SK-N-SH (cell line): Measurements from ENCODE around the gene NOXA1. TPM values are rescaled to one million over a fixed set of nuclear protein-coding genes. Genes with fewer than 3 reads are reported as not detected.

Source experiments
- CTCF ChIA-PET: fragments of 300-600, 350-600 bp; formaldehyde crosslinking; extraction: SDS; loops from one replicate; lab custom pipeline; 2021; lab: Yijun Ruan, JAX
- POLR2A ChIA-PET: fragments of 350-600 bp; sonication (Branson Sonifier 250); formaldehyde crosslinking; extraction: SDS; loops from one replicate; lab custom pipeline; 2020; ENCODE audit warnings: antibody characterized with exemption, inconsistent platforms; lab: Yijun Ruan, JAX
- DNase-seq: peaks from one replicate; pipeline ENCODE4 v3.0.0; 2012
- H2AFZ ChIP-seq: fragments of 200-600 bp; sonication (generic); 2 replicates; pipeline ENCODE4 v1.8.1; 2016; ENCODE audit warnings: antibody characterized with exemption, mild to moderate bottlenecking, low read depth
- H3F3A ChIP-seq: fragments of 200-600 bp; sonication (generic); replicated peaks from 2 replicates; pipeline ENCODE3; 2016; ENCODE audit warnings: antibody characterized with exemption, mild to moderate bottlenecking; ENCODE audit not compliant: insufficient read depth
- H3K27ac ChIP-seq, 2 experiments: fragments of 200-500 bp in 1 of 2; fragments of 200-600 bp in 1 of 2; sonication (Bioruptor generic) in 1 of 2; sonication (generic), shearing (Covaris generic) in 1 of 2; 2 replicates each; pipeline versions ENCODE4 v1.5.1 to v1.6.1; 2014 to 2016; ENCODE audit warnings: low read depth in 2 of 2, inconsistent platforms in 1 of 2, low read length in 1 of 2, mild to moderate bottlenecking in 1 of 2, mixed read lengths in 1 of 2
- H3K27me3 ChIP-seq: fragments of 200-600 bp; sonication (generic), shearing (Covaris generic); 2 replicates; pipeline ENCODE4 v1.6.1; 2016; ENCODE audit warnings: mixed run types; ENCODE audit not compliant: insufficient read depth
- H3K36me3 ChIP-seq, 2 experiments: fragments of 200-500 bp in 1 of 2; fragments of 200-600 bp in 1 of 2; sonication (Bioruptor generic) in 1 of 2; sonication (generic) in 1 of 2; replicated peaks in 1 of 2; 2 replicates each; pipeline versions ENCODE3 to v1.5.1; 2014 to 2016; ENCODE audit warnings: low read length in 1 of 2, mild to moderate bottlenecking in 1 of 2; ENCODE audit not compliant: insufficient read depth in 2 of 2, control insufficient read depth in 1 of 2
- H3K4me1 ChIP-seq, 2 experiments: fragments of 200-500 bp in 1 of 2; fragments of 200-600 bp in 1 of 2; sonication (Bioruptor generic) in 1 of 2; sonication (generic), shearing (Covaris generic) in 1 of 2; 2 replicates each; pipeline versions ENCODE4 v1.5.1 to v1.6.1; 2014 to 2016; ENCODE audit warnings: low read depth in 1 of 2, low read length in 1 of 2, mixed run types in 1 of 2; ENCODE audit not compliant: insufficient read depth in 2 of 2, control insufficient read depth in 1 of 2
- H3K4me2 ChIP-seq: fragments of 200-600 bp; sonication (generic), shearing (Covaris generic); 2 replicates; pipeline ENCODE4 v1.6.1; 2017; ENCODE audit warnings: mixed run types
- H3K4me3 ChIP-seq, 2 experiments: fragments of 200-500 bp in 1 of 2; fragments of 200-600 bp in 1 of 2; sonication (Bioruptor generic) in 1 of 2; sonication (generic), shearing (Covaris generic) in 1 of 2; 2 replicates each; pipeline versions ENCODE4 v1.5.1 to v1.8.1; 2014 to 2016; ENCODE audit warnings: low read depth in 2 of 2, inconsistent platforms in 1 of 2, low read length in 1 of 2, mild to moderate bottlenecking in 1 of 2, mixed read lengths in 1 of 2, moderate library complexity in 1 of 2
- H3K79me2 ChIP-seq: fragments of 200-600 bp; sonication (generic); 2 replicates; pipeline ENCODE4 v1.8.1; 2017; ENCODE audit warnings: mild to moderate bottlenecking; ENCODE audit not compliant: insufficient read depth
- H3K9ac ChIP-seq: fragments of 200-600 bp; sonication (generic); 2 replicates; pipeline ENCODE4 v1.6.1; 2017; ENCODE audit warnings: mixed run types
- H3K9me2 ChIP-seq: fragments of 200-600 bp; sonication (generic); 2 replicates; pipeline ENCODE4 v1.6.1; 2017; ENCODE audit warnings: mixed run types
- H3K9me3 ChIP-seq: fragments of 200-600 bp; sonication (generic); 2 replicates; pipeline ENCODE4 v1.6.1; 2017; ENCODE audit warnings: mixed run types, mild to moderate bottlenecking, moderate library complexity
- H4K20me1 ChIP-seq: fragments of 200-600 bp; sonication (generic); 2 replicates; pipeline ENCODE4 v1.6.1; 2017; ENCODE audit warnings: mild to moderate bottlenecking, mixed run types; ENCODE audit not compliant: insufficient read depth
- EP300 ChIP-seq, 2 experiments: IDR thresholded peaks; 2 replicates each; pipeline versions ENCODE4 v1.4.0 to v1.6.1; 2012; ENCODE audit warnings: borderline replicate concordance in 1 of 2, low read depth in 1 of 2, low read length in 1 of 2
- EZH2phosphoT487 ChIP-seq: fragments of 200-600 bp; sonication (generic); IDR thresholded peaks from 2 replicates; pipeline ENCODE4 v1.6.1; 2017; ENCODE audit warnings: low read depth, mixed run types, mild to moderate bottlenecking, antibody characterized with exemption, moderate library complexity, borderline replicate concordance
- FOXM1 ChIP-seq: IDR thresholded peaks from 2 replicates; pipeline ENCODE4 v1.4.0; 2012; ENCODE audit warnings: low read depth, mild to moderate bottlenecking
- JUND ChIP-seq: IDR thresholded peaks from 2 replicates; pipeline ENCODE4 v1.4.0; 2012
- MXI1 ChIP-seq: IDR thresholded peaks from 2 replicates; pipeline ENCODE4 v1.6.1; 2012; ENCODE audit warnings: mild to moderate bottlenecking, low read depth, low read length, improper control_type of control experiment
- NFIC ChIP-seq: IDR thresholded peaks from 2 replicates; pipeline ENCODE4 v1.4.0; 2012; ENCODE audit warnings: borderline replicate concordance
- POLR2AphosphoS5 ChIP-seq: IDR thresholded peaks from 2 replicates; pipeline ENCODE4 v1.6.1; 2012; ENCODE audit warnings: low read depth, low read length
- RAD21 ChIP-seq: IDR thresholded peaks from 2 replicates; pipeline ENCODE4 v1.6.1; 2012; ENCODE audit warnings: mild to moderate bottlenecking, low read length
- RCOR1 ChIP-seq: fragments of 150-350 bp; IDR thresholded peaks from 2 replicates; pipeline ENCODE4 v1.6.1; 2017; ENCODE audit warnings: antibody characterized with exemption, low read length
- SMC3 ChIP-seq: IDR thresholded peaks from 2 replicates; pipeline ENCODE4 v1.6.1; 2012; ENCODE audit warnings: low read depth, low read length, improper control_type of control experiment
- TAF1 ChIP-seq: IDR thresholded peaks from 2 replicates; pipeline ENCODE4 v1.6.1; 2012; ENCODE audit warnings: low read depth, mild to moderate bottlenecking, low read length, moderate library complexity, borderline replicate concordance
- TCF12 ChIP-seq: IDR thresholded peaks from 2 replicates; pipeline ENCODE4 v1.4.0; 2012
- TEAD4 ChIP-seq: IDR thresholded peaks from 2 replicates; pipeline ENCODE4 v1.4.0; 2012; ENCODE audit warnings: mild to moderate bottlenecking, borderline replicate concordance; ENCODE audit not compliant: insufficient read depth
- YY1 ChIP-seq: IDR thresholded peaks from 2 replicates; pipeline ENCODE4 v1.4.0; 2012; ENCODE audit warnings: low read depth, mild to moderate bottlenecking
- WGBS: methylation state at CpG from one replicate; pipeline ENCODE4 v1.1.6; 2017; ENCODE audit warnings: low lambda C conversion rate; 5-methylcytosine and 5-hydroxymethylcytosine counted together
- polyA plus RNA-seq, 3 experiments: library from polyadenylated mRNA; depleted of rRNA; stranded (reverse); fragments of >200 nt; gene quantifications; 2 replicates each; pipeline ENCODE4 v1.2.3, GENCODE V29; 2012
- TF ChIP-seq, protein P1 (sequence below): fragments of 200-600 bp; sonication (generic); IDR thresholded peaks from 2 replicates; pipeline ENCODE4 v1.6.1; 2017; ENCODE audit warnings: antibody characterized with exemption, mild to moderate bottlenecking, moderate library complexity
- TF ChIP-seq, protein P2 (sequence below): IDR thresholded peaks from 2 replicates; pipeline ENCODE4 v1.4.0; 2012; ENCODE audit warnings: low read depth, borderline replicate concordance
- TF ChIP-seq, protein P3 (sequence below): IDR thresholded peaks from 2 replicates; pipeline ENCODE4 v1.4.0; 2012; ENCODE audit warnings: low read depth, borderline replicate concordance
- TF ChIP-seq, protein P4 (sequence below): IDR thresholded peaks from 2 replicates; pipeline ENCODE4; 2012
- TF ChIP-seq, protein P5 (sequence below): IDR thresholded peaks from 2 replicates; pipeline ENCODE4 v1.4.0; 2012; ENCODE audit warnings: low read depth
- TF ChIP-seq, protein P6 (sequence below): fragments of 150-350 bp; IDR thresholded peaks from 2 replicates; pipeline ENCODE4 v1.6.1; 2016; ENCODE audit warnings: mild to moderate bottlenecking, low read depth, low read length

The NOXA1 gene
- polyA plus RNA-seq, 1 of the 3 experiments (the other 2 are of a cell fraction), result 0.39 TPM

DNA sequence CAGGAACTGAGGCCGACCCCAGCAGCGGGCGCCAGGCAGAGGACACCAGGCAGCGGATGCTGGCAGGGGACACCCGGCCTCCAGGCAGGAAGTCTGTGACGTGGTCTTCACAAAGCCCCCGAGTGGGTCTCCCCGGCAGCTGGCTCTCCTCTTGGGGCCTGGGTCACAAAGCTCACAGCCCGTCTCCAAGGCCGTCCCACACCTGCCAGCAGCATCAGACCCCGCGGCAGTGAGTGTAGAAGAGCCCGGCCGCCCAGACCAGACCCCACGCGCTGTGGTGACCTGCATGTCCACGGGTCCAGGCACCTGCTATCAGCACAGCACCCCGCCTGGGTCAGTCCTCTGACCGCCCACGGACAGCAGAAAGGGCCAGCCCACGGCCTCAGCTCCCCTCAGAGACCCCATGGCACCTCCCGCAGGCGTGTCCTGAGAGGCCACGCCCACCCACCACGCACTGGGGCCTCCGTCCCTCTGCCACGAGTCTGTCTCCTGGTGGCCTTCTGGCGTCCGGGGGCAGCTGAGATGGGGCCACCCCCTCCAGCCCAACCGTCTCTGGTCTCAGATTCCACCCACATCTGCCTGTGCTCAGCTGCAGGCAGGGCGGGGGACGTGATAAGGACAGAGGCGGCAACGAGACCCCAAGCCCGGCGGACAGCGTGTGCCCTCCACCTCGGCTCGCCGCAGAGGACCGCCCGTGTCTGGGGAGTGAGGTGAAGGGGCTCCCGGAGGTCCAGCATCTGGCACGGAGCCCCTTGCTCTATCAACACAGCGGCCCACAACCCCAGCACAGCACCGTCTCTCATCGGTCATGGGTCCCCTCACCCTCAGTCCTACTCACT is 34.4 kb upstream of the NOXA1 start:
- 92% methylated on average over 39 of the region's 47 CpGs for WGBS
- Histone ChIP-seq H3K4me1 (no peaks in the 10 kb centered on the region; a peak in 1 of 4 replicates), H3K9me3 (no peaks in the 10 kb centered on the region), H3K27me3 (no peaks in the 10 kb centered on the region), H3K4me3 (no peak overlapping the region), H3K27ac (no peak overlapping the region), H4K20me1 (no peaks in the 10 kb centered on the region), H3K9me2 (no peaks in the 10 kb centered on the region), H3F3A (no peaks in the 10 kb centered on the region), H3K36me3 (no peaks in the 10 kb centered on the region), H3K9ac (no peak overlapping the region), H3K4me2 (no peak overlapping the region)
- CTCF ChIA-PET, result interaction anchor here (0.5 to 2.0 kb wide), 2 partner anchors 87 to 210 kb away, joined by 3 to 6 read pairs; partner anchors contain the start of gene NRARP
- POLR2A ChIA-PET, result no interaction called here
- DNase-seq, result no peak
- TF ChIP-seq MXI1, result no peak
- TF ChIP-seq, protein P1, sequence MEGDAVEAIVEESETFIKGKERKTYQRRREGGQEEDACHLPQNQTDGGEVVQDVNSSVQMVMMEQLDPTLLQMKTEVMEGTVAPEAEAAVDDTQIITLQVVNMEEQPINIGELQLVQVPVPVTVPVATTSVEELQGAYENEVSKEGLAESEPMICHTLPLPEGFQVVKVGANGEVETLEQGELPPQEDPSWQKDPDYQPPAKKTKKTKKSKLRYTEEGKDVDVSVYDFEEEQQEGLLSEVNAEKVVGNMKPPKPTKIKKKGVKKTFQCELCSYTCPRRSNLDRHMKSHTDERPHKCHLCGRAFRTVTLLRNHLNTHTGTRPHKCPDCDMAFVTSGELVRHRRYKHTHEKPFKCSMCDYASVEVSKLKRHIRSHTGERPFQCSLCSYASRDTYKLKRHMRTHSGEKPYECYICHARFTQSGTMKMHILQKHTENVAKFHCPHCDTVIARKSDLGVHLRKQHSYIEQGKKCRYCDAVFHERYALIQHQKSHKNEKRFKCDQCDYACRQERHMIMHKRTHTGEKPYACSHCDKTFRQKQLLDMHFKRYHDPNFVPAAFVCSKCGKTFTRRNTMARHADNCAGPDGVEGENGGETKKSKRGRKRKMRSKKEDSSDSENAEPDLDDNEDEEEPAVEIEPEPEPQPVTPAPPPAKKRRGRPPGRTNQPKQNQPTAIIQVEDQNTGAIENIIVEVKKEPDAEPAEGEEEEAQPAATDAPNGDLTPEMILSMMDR, result no peak
- TF ChIP-seq, protein P2, sequence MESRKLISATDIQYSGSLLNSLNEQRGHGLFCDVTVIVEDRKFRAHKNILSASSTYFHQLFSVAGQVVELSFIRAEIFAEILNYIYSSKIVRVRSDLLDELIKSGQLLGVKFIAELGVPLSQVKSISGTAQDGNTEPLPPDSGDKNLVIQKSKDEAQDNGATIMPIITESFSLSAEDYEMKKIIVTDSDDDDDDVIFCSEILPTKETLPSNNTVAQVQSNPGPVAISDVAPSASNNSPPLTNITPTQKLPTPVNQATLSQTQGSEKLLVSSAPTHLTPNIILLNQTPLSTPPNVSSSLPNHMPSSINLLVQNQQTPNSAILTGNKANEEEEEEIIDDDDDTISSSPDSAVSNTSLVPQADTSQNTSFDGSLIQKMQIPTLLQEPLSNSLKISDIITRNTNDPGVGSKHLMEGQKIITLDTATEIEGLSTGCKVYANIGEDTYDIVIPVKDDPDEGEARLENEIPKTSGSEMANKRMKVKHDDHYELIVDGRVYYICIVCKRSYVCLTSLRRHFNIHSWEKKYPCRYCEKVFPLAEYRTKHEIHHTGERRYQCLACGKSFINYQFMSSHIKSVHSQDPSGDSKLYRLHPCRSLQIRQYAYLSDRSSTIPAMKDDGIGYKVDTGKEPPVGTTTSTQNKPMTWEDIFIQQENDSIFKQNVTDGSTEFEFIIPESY, result no peak
- TF ChIP-seq RCOR1, result no peak
- no peak for TF ChIP-seq SMC3
- TF ChIP-seq, protein P3, sequence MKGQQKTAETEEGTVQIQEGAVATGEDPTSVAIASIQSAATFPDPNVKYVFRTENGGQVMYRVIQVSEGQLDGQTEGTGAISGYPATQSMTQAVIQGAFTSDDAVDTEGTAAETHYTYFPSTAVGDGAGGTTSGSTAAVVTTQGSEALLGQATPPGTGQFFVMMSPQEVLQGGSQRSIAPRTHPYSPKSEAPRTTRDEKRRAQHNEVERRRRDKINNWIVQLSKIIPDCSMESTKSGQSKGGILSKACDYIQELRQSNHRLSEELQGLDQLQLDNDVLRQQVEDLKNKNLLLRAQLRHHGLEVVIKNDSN, result no peak
- TF ChIP-seq FOXM1, result no peak
- TF ChIP-seq POLR2AphosphoS5, result no peak
- TF ChIP-seq TCF12, result no peak
- no peak for TF ChIP-seq NFIC
- TF ChIP-seq, all 33 proteins: peak for 0
- Histone ChIP-seq H2AFZ (no peak overlapping the region), H3K79me2 (no peaks in the 10 kb centered on the region)

DNA sequence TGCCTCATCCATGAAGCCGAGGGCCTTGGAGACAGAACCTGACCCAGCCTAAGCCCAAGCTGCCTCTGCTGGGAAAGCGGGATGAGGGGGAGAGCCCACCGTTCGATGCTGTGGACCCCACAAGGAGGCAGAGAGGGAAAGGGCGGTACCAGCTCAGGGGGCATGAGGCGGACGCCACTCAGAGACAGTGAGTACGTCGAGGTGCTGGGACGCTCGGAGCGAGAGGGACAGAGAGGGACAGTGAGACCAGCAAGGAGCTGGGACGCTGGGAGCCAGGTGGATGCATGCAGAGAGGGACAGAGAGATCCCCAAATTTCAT is 33.8 kb upstream of the NOXA1 start:
- no peaks in the 10 kb centered on the region; a peak in 1 of 4 replicates for H3K4me1 ChIP-seq
- no peaks in the 10 kb centered on the region for H3K9me3 ChIP-seq
- no peaks in the 10 kb centered on the region for H3K79me2 ChIP-seq
- H3K36me3 ChIP-seq, result no peaks in the 10 kb centered on the region
- H3K27me3 ChIP-seq, result no peaks in the 10 kb centered on the region
- no peak overlapping the region for H3K4me3 ChIP-seq
- DNase-seq, result no peak
- CTCF ChIA-PET, result interaction anchor here (2.0 kb wide), 1 partner anchor 88 kb away, joined by 6 read pairs; the partner anchor contains the start of gene NRARP
- no peaks in the 10 kb centered on the region for H3F3A ChIP-seq
- H3K9me2 ChIP-seq, result no peaks in the 10 kb centered on the region
- H3K27ac ChIP-seq, result no peak overlapping the region
- H3K9ac ChIP-seq, result no peak overlapping the region
- H3K4me2 ChIP-seq, result no peak overlapping the region
- POLR2A ChIA-PET, result no interaction called here
- no peak overlapping the region for H2AFZ ChIP-seq
- TF ChIP-seq, protein P4, sequence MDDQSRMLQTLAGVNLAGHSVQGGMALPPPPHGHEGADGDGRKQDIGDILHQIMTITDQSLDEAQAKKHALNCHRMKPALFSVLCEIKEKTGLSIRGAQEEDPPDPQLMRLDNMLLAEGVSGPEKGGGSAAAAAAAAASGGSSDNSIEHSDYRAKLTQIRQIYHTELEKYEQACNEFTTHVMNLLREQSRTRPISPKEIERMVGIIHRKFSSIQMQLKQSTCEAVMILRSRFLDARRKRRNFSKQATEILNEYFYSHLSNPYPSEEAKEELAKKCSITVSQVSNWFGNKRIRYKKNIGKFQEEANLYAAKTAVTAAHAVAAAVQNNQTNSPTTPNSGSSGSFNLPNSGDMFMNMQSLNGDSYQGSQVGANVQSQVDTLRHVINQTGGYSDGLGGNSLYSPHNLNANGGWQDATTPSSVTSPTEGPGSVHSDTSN, result no peak
- no peak for TF ChIP-seq JUND
- TF ChIP-seq, protein P5, sequence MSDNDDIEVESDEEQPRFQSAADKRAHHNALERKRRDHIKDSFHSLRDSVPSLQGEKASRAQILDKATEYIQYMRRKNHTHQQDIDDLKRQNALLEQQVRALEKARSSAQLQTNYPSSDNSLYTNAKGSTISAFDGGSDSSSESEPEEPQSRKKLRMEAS, result no peak
- TF ChIP-seq EZH2phosphoT487, result no peak
- TF ChIP-seq TAF1, result no peak
- no peak for TF ChIP-seq RAD21
- no peak for TF ChIP-seq EP300 (IDR thresholded peaks at IDR 0.05; ENCODE audit: borderline replicate concordance in 1 of 2, low read depth in 1 of 2, low read length in 1 of 2)
- TF ChIP-seq, protein P6, sequence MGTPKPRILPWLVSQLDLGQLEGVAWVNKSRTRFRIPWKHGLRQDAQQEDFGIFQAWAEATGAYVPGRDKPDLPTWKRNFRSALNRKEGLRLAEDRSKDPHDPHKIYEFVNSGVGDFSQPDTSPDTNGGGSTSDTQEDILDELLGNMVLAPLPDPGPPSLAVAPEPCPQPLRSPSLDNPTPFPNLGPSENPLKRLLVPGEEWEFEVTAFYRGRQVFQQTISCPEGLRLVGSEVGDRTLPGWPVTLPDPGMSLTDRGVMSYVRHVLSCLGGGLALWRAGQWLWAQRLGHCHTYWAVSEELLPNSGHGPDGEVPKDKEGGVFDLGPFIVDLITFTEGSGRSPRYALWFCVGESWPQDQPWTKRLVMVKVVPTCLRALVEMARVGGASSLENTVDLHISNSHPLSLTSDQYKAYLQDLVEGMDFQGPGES, result no peak
- TF ChIP-seq YY1, result no peak
- no peak for TF ChIP-seq TEAD4
- TF ChIP-seq NFIC, result no peak
- TF ChIP-seq, all 33 proteins: peak for 0
- 94% methylated on average over 13 of the region's 13 CpGs for WGBS
- no peaks in the 10 kb centered on the region for H4K20me1 ChIP-seq
